HepG2 (cell line): ENCODE data around the gene CLASP2. TPM values are rescaled to one million over a fixed set of nuclear protein-coding genes. Genes with fewer than 3 reads are reported as not detected.

ENCODE experiments used
- ATF3 ChIP-seq: sonication (generic); formaldehyde crosslinking; IDR thresholded peaks from 2 replicates; pipeline ENCODE4 v1.4.0; 2020; ENCODE audit warnings: missing genetic modification reagents
- BCL6 ChIP-seq: IDR thresholded peaks from 2 replicates; pipeline ENCODE4 v1.6.1; 2016; ENCODE audit warnings: missing genetic modification reagents, missing compliant biosample characterization
- DBP ChIP-seq: sonication (generic); formaldehyde crosslinking; IDR thresholded peaks from 2 replicates; pipeline ENCODE4 v1.4.0; 2020; ENCODE audit warnings: missing genetic modification reagents; ENCODE audit errors: not compliant biosample characterization
- EP300 ChIP-seq, 3 experiments: sonication (generic) in 1 of 3; formaldehyde crosslinking in 1 of 3; IDR thresholded peaks; 2 replicates each; pipeline versions ENCODE4 v1.5.1 to v1.6.1; 2011 to 2020; ENCODE audit warnings: low read depth in 2 of 3, low read length in 2 of 3, borderline replicate concordance in 1 of 3, improper control_type of control experiment in 1 of 3, mild to moderate bottlenecking in 1 of 3, missing genetic modification reagents in 1 of 3, moderate library complexity in 1 of 3
- FOXA3 ChIP-seq: IDR thresholded peaks from 2 replicates; pipeline ENCODE4 v1.6.1; 2016; ENCODE audit warnings: missing genetic modification reagents, missing compliant biosample characterization
- IRF9 ChIP-seq: sonication (generic); formaldehyde crosslinking; IDR thresholded peaks from 2 replicates; pipeline ENCODE4 v1.8.0; 2022; ENCODE audit warnings: missing genetic modification reagents, mild to moderate bottlenecking, borderline replicate concordance
- KAT8 ChIP-seq: IDR thresholded peaks from 2 replicates; pipeline ENCODE4 v1.6.1; 2016; ENCODE audit warnings: missing genetic modification reagents, missing compliant biosample characterization
- KDM3A ChIP-seq: IDR thresholded peaks from 2 replicates; pipeline ENCODE4 v1.6.1; 2018; ENCODE audit warnings: low read depth, missing compliant biosample characterization
- MTA3 ChIP-seq: sonication (generic); formaldehyde crosslinking; IDR thresholded peaks from 2 replicates; pipeline ENCODE4 v1.4.0; 2020; ENCODE audit warnings: missing genetic modification reagents
- MXD4 ChIP-seq: IDR thresholded peaks from 2 replicates; pipeline ENCODE4 v1.6.1; 2016; ENCODE audit warnings: mild to moderate bottlenecking, missing biosample characterization, missing genetic modification reagents
- PCBP2 ChIP-seq: fragments of 200-400 bp; formaldehyde crosslinking; optimal IDR thresholded peaks from 2 replicates; pipeline ENCODE3; 2018; ENCODE audit warnings: low read length, low read depth; ENCODE audit not compliant: poor library complexity, severe bottlenecking
- PLRG1 ChIP-seq: fragments of 450-650 bp; conservative IDR thresholded peaks from 2 replicates; pipeline ENCODE4 v1.6.1; 2016
- REPIN1 ChIP-seq: sonication (generic); formaldehyde crosslinking; IDR thresholded peaks from 2 replicates; pipeline ENCODE4 v1.8.0; 2022; ENCODE audit warnings: missing genetic modification reagents, low read depth, mild to moderate bottlenecking, borderline replicate concordance
- STAT5B ChIP-seq: sonication (generic); formaldehyde crosslinking; IDR thresholded peaks from 2 replicates; pipeline ENCODE4 v1.4.0; 2020; ENCODE audit warnings: missing genetic modification reagents
- ZNF281 ChIP-seq: sonication (generic); formaldehyde crosslinking; IDR thresholded peaks from 2 replicates; pipeline ENCODE4 v1.4.0; 2020; ENCODE audit warnings: missing genetic modification reagents, borderline replicate concordance
- ZNF646 ChIP-seq: sonication (generic); formaldehyde crosslinking; IDR thresholded peaks from 2 replicates; pipeline ENCODE4 v1.9.0; 2021; ENCODE audit warnings: mild to moderate bottlenecking, missing genetic modification reagents
- ZNF674 ChIP-seq: sonication (generic); formaldehyde crosslinking; IDR thresholded peaks from 2 replicates; pipeline ENCODE4 v1.5.0; 2020; ENCODE audit warnings: low read depth, mild to moderate bottlenecking, missing genetic modification reagents
- polyA plus RNA-seq, 8 experiments: library from polyadenylated mRNA; depleted of rRNA in 3 of 8; stranded (reverse) in 7 of 8; unstranded in 1 of 8; fragments of >200 nt; fragmentation: Illumina TruSeq in 4 of 8; extraction: Trizol in 4 of 8; gene quantifications; 2 replicates each; pipeline versions ENCODE4 v1.2.1 to v1.2.3, GENCODE V29; 2011 to 2016; ENCODE audit warnings: low read depth in 4 of 8, missing spikeins in 1 of 8, mixed read lengths in 1 of 8; ENCODE audit not compliant: insufficient read depth in 1 of 8
- total RNA-seq, 5 experiments: library from RNA; depleted of rRNA; stranded (reverse); fragments of >200 nt; fragmentation: Illumina TruSeq; extraction: Trizol; gene quantifications; 2 replicates each; pipeline ENCODE4 v1.2.3, GENCODE V29; 2016; ENCODE audit warnings: low read depth in 1 of 5

Gene CLASP2
- total and polyA plus RNA-seq, 2 of the 13 experiments (the other 11 are each of a cell fraction or from before 2014, with no cell fraction given) = 15.7 to 34.8 TPM

GRCh38 chr3:33717866-33718594 lies at the start of gene CLASP2 (continued):
- TF ChIP-seq ZNF646 (CRISPR knock-in tag) = no peak
- peak; percentile 56; the same call in 1 of the 2 replicates for TF ChIP-seq KDM3A (CRISPR knock-in tag)
- TF ChIP-seq STAT5B (CRISPR knock-in tag) = no peak
- TF ChIP-seq PLRG1 = no peak
- no peak for TF ChIP-seq MTA3
- TF ChIP-seq PCBP2 = no peak
- TF ChIP-seq EP300 (IDR thresholded peaks at IDR 0.05; ENCODE audit: low read depth in 2 of 2, low read length in 2 of 2) = no peak
- TF ChIP-seq EP300 (CRISPR knock-in tag; IDR thresholded peaks at IDR 0.05; ENCODE audit: borderline replicate concordance) = peak; percentile 27
- TF ChIP-seq DBP (CRISPR knock-in tag) = no peak
- TF ChIP-seq IRF9 (CRISPR knock-in tag) = peak; percentile 85; the same call in 1 of the 2 replicates
- TF ChIP-seq ATF3 (CRISPR knock-in tag) = no peak; the same call in 1 of the 2 replicates
- peak; percentile 88 for TF ChIP-seq MXD4 (CRISPR knock-in tag)
- TF ChIP-seq REPIN1 = no peak
- TF ChIP-seq KAT8 (CRISPR knock-in tag) = peak; percentile 70
- TF ChIP-seq BCL6 = no peak
- 0 out of 2 replicates have a peak, but pooled peaks have one; percentile 85 for TF ChIP-seq ZNF674 (CRISPR knock-in tag)
- TF ChIP-seq ZNF281 (CRISPR knock-in tag) = no peak
- TF ChIP-seq FOXA3 = 0 out of 2 replicates have a peak, but pooled peaks have one; percentile 26
